Activated naive CD4-positive, alpha-beta T cell treated with anti-CD3 and anti-CD28 coated beads for 36 hours (primary cell): ENCODE results near the gene RNASEL. TPM values are rescaled to one million over a fixed set of nuclear protein-coding genes. Genes with fewer than 3 reads are reported as not detected.

ENCODE experiments used
- CTCF ChIA-PET: fragments of 350-600 bp; sonication (Branson Sonifier 250); formaldehyde crosslinking; loops from one replicate; lab custom pipeline; 2021; ENCODE audit warnings: antibody characterized with exemption; lab: Charles Lee
- DNase-seq: peaks from one replicate; pipeline ENCODE4 v3.0.0-alpha.2; 2020
- H3K27ac Mint-ChIP-seq: one replicate; pipeline ENCODE4 v1.8.0; 2021; ENCODE audit warnings: mild to moderate bottlenecking, mixed read lengths
- H3K27me3 Mint-ChIP-seq: one replicate; pipeline ENCODE4 v1.8.0; 2021; ENCODE audit warnings: low read depth, mixed read lengths
- H3K36me3 Mint-ChIP-seq: one replicate; pipeline ENCODE4 v1.8.0; 2021; ENCODE audit warnings: low read depth, mixed read lengths
- H3K4me1 Mint-ChIP-seq: one replicate; pipeline ENCODE4 v1.8.0; 2021; ENCODE audit warnings: low read depth, mixed read lengths
- H3K4me3 Mint-ChIP-seq: one replicate; pipeline ENCODE4 v1.8.0; 2021; ENCODE audit warnings: mild to moderate bottlenecking, moderate library complexity, mixed read lengths
- H3K9me3 Mint-ChIP-seq: one replicate; pipeline ENCODE4 v1.8.0; 2021; ENCODE audit warnings: mixed read lengths
- intact Hi-C: fragments of 100-400 bp; cut with micrococcal nuclease; formaldehyde crosslinking; loops from one replicate; pipeline ENCODE4 v1.15.1; 2023
- total RNA-seq, 2 experiments: library from RNA; stranded (reverse); gene quantifications; one replicate each; pipeline ENCODE4 v1.2.3, GENCODE V29; 2021

The RNASEL gene
- total RNA-seq, 2 experiments from 2014 or later = 2.5 TPM

DNA sequence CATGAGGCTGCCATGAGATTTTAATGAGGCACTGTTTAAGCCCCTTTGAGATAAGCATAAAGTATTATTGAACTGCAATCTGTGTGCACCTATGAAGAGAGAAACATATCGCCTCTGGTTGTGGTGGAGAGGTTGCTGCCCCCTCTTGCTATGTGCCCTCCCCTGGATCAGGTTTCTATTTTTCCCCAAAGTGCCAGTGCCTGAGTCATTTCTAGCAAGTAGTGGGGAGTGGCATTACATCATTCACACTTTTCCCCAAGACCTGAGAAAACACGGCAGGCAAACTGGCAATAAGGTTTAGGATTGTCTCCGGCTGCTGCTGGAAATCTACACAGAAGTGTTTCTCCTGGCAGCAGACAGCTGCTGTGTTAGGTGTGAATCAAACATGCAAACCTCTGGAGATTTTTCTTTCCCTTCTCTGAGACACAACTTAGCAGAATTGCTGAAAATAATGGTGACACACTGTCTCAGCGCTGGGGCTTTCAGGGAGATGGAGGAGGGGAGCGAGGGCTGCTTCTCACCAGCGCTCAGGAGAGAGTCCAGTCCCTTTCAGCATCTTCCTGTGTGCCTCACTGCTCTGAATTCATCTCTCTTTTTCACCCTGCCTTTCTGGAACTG, 28.8 kb upstream of the RNASEL start:
- H3K4me3 Mint-ChIP-seq = no peak overlapping the region
- peaks cover 1% of the 10 kb centered on the region for H3K27me3 Mint-ChIP-seq
- H3K9me3 Mint-ChIP-seq = peaks cover 2% of the 10 kb centered on the region
- H3K36me3 Mint-ChIP-seq = no peaks in the 10 kb centered on the region
- CTCF ChIA-PET = interaction anchor here (1.0 to 4.1 kb wide), 3 partner anchors 13 to 22 kb away, joined by 5 to 40 read pairs (median 11); partner anchors contain the start of gene RGS16
- intact Hi-C loops = loop anchor here (2.0 to 5.0 kb wide), 4 partner anchors 224 to 1519 kb away; partner anchors contain the start of gene SMG7
- DNase-seq = peak; percentile 69
- peaks cover 76% of the 10 kb centered on the region for H3K4me1 Mint-ChIP-seq
- peak overlapping the region; percentile 84 for H3K27ac Mint-ChIP-seq

DNA sequence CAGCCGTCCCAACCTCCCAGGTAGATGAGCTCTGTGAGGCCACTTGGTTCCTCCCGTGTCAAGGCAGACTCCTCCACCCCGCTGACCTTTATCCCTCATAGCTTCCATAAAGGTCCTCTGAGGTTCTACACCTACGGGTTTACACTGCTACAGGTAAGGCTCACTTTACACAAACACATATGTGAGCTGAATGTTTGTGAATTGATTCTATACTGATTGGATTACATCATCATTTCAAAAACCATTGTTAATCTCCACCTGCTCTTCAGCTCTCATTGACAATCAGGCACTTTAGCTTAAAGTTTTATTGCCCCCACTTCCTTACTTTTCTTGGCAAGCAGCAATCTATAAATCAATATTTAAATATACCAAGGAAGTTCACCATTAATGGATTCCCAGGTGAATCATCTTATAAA, 28.0 kb upstream of the RNASEL start:
- intact Hi-C loops = loop anchor here (2.0 to 5.0 kb wide), 4 partner anchors 225 to 1518 kb away; partner anchors contain the start of gene SMG7
- Mint-ChIP-seq H3K36me3 (no peaks in the 10 kb centered on the region), H3K27ac (peak overlapping the region; percentile 84), H3K4me1 (peaks cover 70% of the 10 kb centered on the region), H3K4me3 (peak overlapping the region; percentile 10), H3K9me3 (peaks cover 2% of the 10 kb centered on the region), H3K27me3 (peaks cover 5% of the 10 kb centered on the region)
- CTCF ChIA-PET = interaction anchor here (0.5 to 4.1 kb wide), 10 partner anchors 7 to 167 kb away, joined by 3 to 40 read pairs (median 4); partner anchors contain the start of genes RGS16 and RNASEL
- DNase-seq = no peak

DNA sequence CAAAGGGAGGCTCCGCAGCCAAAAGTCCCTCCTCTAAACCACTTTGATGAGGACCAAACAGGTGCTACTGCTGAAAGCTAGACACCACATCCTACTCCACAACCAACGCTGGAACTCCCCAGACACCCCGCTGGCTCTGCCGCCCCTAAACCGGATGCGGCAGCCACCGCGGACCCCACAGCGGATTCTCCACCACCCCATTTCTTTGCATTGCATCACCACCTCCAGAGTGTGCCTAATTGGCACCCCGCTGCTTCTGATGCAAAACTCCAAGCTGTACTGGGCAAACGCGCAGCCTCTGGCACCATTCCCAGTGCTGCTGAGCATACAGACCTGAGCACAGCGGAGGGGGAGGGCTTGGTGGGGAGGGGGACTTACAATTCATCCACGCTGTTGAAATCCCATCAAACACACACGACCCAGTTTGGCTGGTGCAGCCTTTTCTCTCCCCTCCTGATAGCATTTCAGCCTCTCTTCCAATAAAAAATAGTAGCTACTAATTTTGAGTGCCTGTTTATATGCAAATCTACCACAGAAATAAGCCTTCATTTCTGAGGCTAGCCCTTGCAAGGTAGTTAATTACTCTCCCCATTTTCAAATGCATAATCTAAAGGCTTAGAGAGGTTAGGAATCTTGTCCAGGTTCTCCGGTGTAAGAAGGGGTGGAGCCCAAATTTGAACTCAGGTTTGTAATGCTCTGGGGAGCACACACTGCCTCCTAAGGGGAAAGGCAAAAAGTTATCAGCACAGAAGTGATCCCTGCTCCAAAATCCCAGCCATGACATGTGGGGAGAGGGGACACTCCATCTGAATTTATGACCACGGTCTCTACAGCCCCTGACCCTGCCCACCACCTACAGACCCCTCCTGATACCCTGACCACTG, 27.3 kb upstream of the RNASEL start:
- H3K4me1 Mint-ChIP-seq = peaks cover 65% of the 10 kb centered on the region

DNA sequence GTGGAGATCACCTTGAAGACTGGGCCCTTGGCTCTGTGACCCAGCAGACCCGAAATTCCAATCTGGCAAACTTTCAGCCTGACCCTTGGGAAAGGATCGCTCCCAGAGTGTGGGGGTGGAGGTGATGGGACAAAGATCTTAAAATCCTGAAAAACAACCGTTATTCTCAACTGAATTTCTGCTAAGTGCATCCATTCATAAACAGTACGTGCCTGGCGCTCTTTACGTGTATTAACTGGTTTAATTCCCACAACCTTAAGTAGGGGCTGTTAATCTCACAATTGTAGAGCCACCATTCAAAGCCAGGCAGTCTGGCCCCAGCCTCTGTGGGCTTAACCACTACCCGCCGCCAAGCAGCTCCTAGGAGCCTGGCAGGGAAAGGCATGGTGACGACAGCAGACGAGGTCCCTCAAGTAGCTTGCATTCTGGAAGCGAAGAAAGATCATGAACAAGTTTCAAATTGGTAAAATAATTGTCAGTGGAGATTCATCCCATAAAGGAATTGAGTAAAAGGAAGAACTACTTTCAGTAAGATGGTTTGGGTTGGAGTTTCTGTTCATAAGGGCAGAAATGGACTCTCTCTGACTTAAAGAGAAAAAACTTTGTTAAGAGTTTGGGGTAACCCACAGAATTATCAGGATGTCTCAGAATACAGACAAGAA, 26.5 kb upstream of the RNASEL start:
- intact Hi-C loops = loop anchor here (1.0 to 5.0 kb wide), 10 partner anchors 9 to 1517 kb away; partner anchors contain the start of genes RGS16 and SMG7
- H3K27me3 Mint-ChIP-seq = peaks cover 5% of the 10 kb centered on the region
- H3K4me1 Mint-ChIP-seq = peaks cover 58% of the 10 kb centered on the region
- CTCF ChIA-PET = interaction anchor here (1.0 to 4.1 kb wide), 8 partner anchors 8 to 172 kb away, joined by 3 to 40 read pairs (median 4); partner anchors contain the start of gene RGS16
- DNase-seq = peak; percentile 72
- peak overlapping the region; percentile 73 for H3K4me3 Mint-ChIP-seq
- peaks cover under 1% of the 10 kb centered on the region for H3K9me3 Mint-ChIP-seq
- H3K36me3 Mint-ChIP-seq = no peaks in the 10 kb centered on the region
- H3K27ac Mint-ChIP-seq = peak overlapping the region; percentile 84

More for the DNA sequence above, 27.3 kb upstream of the RNASEL start:
- peaks cover 2% of the 10 kb centered on the region for H3K9me3 Mint-ChIP-seq
- no peaks in the 10 kb centered on the region for H3K36me3 Mint-ChIP-seq
- peaks cover 5% of the 10 kb centered on the region for H3K27me3 Mint-ChIP-seq
- peak overlapping the region; percentile 73 for H3K4me3 Mint-ChIP-seq
- intact Hi-C loops = loop anchor here (1.0 to 5.0 kb wide), 9 partner anchors 8 to 1518 kb away; partner anchors contain the start of gene SMG7
- peak; percentile 94 for DNase-seq
- H3K27ac Mint-ChIP-seq = peak overlapping the region; percentile 84
- CTCF ChIA-PET = interaction anchor here (0.5 to 4.1 kb wide), 10 partner anchors 8 to 168 kb away, joined by 3 to 40 read pairs (median 4); partner anchors contain the start of genes RGS16 and RNASEL

DNA sequence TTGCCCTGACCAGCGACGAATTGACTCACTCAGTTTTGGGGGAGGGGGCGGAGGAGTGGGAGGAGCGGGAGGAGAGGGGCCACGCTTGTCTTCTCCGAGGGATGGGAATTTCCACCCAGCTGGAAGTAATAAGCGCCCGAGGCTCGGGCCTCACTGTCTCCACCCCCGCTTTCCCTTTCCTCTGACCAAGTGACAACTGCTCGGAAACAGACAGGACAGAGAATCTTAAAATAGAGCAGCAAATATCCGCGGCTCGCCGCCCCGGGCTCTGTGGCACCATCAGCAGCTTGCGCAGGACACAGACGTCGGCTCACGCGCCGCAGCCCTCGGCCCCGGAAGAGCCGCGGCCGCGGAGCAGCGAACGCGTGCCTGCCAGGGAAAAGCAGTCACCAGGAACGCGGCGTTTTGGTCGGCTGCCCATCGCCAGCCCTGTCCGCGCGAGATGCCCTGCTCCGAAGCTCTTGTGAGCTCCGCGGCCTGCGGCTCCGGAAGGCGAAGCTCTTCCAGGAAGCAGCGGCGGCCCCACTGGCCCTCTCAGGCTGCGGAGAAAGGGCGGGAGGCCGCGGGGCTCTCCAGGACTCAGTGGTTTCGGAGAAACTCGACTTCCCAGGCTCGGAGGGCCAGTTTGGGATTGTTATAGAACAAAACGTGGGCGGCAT, 25.9 kb upstream of the RNASEL start:
- H3K27ac Mint-ChIP-seq = peak overlapping the region; percentile 84
- intact Hi-C loops = loop anchor here (1.0 to 5.0 kb wide), 4 partner anchors 11 to 857 kb away; partner anchors contain the start of genes RGS16 and SMG7
- CTCF ChIA-PET = interaction anchor here (1.1 to 4.1 kb wide), 10 partner anchors 9 to 172 kb away, joined by 3 to 40 read pairs (median 4); partner anchors contain the start of gene RGS16
- H3K27me3 Mint-ChIP-seq = peaks cover 5% of the 10 kb centered on the region
- H3K36me3 Mint-ChIP-seq = no peaks in the 10 kb centered on the region
- H3K9me3 Mint-ChIP-seq = no peaks in the 10 kb centered on the region
- H3K4me3 Mint-ChIP-seq = peak overlapping the region; percentile 73
- peaks cover 56% of the 10 kb centered on the region for H3K4me1 Mint-ChIP-seq
- DNase-seq = peak; percentile 72

DNA sequence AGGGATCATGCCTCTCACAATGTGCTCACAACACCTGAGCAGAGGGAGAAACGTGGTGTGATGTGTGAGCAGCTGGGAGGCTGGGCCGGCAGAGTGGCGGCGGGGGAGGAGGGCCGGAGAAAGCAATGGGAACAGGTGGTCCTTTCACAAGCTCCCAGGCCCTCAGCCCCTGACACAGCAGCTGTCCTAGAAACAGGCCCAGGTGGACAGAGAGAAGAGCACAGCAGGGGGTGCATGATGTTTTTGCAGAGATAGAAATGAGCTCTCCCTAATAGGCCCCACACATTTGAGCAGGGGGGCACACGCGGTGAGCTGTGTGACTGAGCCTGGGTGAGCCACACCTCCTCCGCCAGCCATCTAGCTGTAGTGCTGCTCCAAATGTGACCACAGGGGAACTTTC, 22.7 kb upstream of the RNASEL start:
- Mint-ChIP-seq H3K27me3 (peaks cover 5% of the 10 kb centered on the region), H3K27ac (no peak overlapping the region), H3K4me3 (no peak overlapping the region), H3K9me3 (no peaks in the 10 kb centered on the region), H3K36me3 (no peaks in the 10 kb centered on the region), H3K4me1 (peaks cover 54% of the 10 kb centered on the region)
- CTCF ChIA-PET = interaction anchor here (1.0 to 1.3 kb wide), 3 partner anchors 9 to 171 kb away, joined by 3 to 6 read pairs (median 5); no protein-coding TSS in a partner anchor
- no peak for DNase-seq
- intact Hi-C loops = no loop called here

DNA sequence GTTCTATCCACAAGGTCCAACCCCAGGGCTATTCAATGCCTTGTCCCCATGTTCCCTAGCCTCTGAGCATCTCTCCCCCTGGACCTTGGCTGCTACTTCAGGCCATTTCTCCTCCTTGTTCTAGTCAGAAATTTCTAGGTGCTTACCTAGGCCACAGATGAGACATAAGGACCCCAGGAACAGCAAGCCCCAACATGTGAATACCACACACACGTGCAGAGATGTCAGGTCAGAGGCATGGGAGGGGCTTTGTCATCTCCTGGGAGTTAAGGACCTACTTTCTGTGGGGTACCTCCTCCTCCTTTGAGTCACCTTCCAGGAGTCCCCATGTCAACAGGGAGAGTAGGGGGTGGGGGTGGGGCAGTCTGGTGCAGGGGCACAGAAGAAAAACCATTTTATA, 22.3 kb upstream of the RNASEL start:
- H3K9me3 Mint-ChIP-seq = no peaks in the 10 kb centered on the region
- no peak overlapping the region for H3K27ac Mint-ChIP-seq
- CTCF ChIA-PET = interaction anchor here (1.0 kb wide), 1 partner anchor 8 kb away, joined by 5 read pairs; no protein-coding TSS in a partner anchor
- no peak for DNase-seq
- intact Hi-C loops = no loop called here
- H3K4me3 Mint-ChIP-seq = no peak overlapping the region
- H3K36me3 Mint-ChIP-seq = no peaks in the 10 kb centered on the region
- peaks cover 54% of the 10 kb centered on the region for H3K4me1 Mint-ChIP-seq
- peaks cover 5% of the 10 kb centered on the region for H3K27me3 Mint-ChIP-seq

DNA sequence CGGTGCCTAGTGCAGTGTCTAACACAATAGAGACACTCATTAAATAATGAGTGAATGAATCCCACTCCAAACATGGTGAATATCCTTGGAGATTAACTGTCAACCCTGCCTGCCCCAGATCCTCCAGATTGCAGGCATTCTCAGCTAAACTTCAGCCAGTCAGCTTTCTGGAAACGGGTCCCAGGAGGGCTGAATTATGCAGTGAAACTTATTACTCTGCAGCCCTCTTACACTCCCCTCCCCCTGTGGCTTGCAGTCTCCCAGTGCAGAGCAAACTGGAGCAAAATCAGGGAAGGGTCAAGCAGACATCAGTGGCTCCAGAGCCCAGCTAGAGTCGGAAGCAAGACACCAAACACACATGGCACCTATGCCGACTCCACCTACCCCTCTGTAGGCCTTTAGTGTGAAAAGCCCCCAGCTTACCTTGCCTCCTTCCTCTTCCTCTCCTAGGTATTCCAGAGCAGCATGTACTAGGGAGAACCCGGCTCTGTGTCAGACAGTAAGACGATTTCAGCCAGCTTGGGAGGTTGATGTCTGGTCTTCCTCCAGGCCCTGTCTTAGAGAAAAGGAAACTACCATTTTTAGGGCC, 21.6 kb upstream of the RNASEL start:
- CTCF ChIA-PET = no interaction called here
- H3K27me3 Mint-ChIP-seq = peaks cover 5% of the 10 kb centered on the region
- peaks cover 48% of the 10 kb centered on the region for H3K4me1 Mint-ChIP-seq

DNA sequence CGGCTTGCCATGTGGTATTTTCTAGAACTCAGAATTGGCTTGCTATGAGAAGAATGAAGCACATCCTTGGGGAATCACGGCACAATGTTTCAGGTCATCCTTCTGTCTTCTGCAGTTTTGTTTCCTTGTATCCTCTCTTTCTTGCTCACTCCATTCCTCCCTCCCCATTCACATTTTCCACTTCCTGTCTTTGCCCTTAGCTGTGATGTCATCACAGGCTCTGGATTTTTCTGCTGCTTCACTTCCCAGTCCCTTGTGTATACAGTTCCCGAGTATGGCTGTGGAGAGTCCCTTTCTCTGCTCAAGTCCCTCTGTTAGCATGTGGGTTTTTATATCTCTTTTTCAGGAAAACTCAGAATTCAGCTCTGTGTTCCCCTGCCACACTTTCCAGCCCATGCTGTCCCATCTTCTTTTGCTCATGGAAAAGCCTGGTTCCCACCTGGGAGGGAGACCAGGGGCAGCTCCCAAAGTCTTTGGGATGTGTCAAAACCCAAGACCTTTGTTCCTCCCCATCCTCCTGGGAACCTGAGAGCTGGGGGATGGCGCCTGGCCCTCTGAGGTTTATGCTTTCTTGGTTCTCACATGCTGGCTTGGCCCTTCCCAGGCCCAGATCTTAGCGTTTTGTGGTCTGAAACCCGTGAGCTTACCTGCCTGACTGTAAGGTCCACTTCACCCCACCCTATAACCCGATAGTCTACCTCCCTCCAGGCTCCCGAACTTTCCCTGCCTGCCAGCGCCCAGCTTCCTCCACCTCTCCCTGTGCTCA, 20.0 kb upstream of the RNASEL start:
- DNase-seq = no peak
- Mint-ChIP-seq H3K27me3 (peaks cover 5% of the 10 kb centered on the region), H3K9me3 (no peaks in the 10 kb centered on the region), H3K27ac (no peak overlapping the region), H3K4me1 (peaks cover 50% of the 10 kb centered on the region), H3K36me3 (no peaks in the 10 kb centered on the region), H3K4me3 (no peak overlapping the region)
- intact Hi-C loops = no loop called here
- CTCF ChIA-PET = interaction anchor here (1.1 to 4.2 kb wide), 2 partner anchors 13 to 173 kb away, joined by 3 to 28 read pairs; no protein-coding TSS in a partner anchor

More for the DNA sequence above, 21.6 kb upstream of the RNASEL start:
- Mint-ChIP-seq H3K9me3 (no peaks in the 10 kb centered on the region), H3K27ac (no peak overlapping the region), H3K4me3 (no peak overlapping the region), H3K36me3 (no peaks in the 10 kb centered on the region)
- no peak for DNase-seq
- intact Hi-C loops = no loop called here

DNA sequence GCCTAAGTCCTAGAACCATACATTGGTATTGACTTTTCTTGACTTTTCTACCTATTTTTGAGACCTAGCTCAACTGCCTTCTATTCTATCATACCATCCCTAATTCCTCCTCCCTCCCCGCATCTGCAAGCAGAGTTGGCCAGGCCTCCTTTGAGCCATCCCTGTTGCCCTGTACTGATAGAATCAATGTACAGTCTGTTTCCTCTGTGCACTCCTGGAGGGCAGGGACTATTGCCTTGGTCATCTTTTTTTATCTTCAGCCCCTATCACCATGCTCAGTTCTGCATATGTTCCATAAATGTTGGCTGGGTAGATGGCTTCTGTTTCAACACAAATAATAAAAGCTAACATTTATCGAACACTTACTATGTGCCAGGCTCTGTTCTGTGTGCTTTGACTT, 19.2 kb upstream of the RNASEL start:
- intact Hi-C loops = no loop called here
- Mint-ChIP-seq H3K4me1 (peaks cover 47% of the 10 kb centered on the region), H3K9me3 (no peaks in the 10 kb centered on the region), H3K36me3 (no peaks in the 10 kb centered on the region), H3K27ac (no peak overlapping the region), H3K4me3 (no peak overlapping the region), H3K27me3 (peaks cover 5% of the 10 kb centered on the region)
- no peak for DNase-seq
- CTCF ChIA-PET = interaction anchor here (0.6 to 4.2 kb wide), 3 partner anchors 12 to 174 kb away, joined by 3 to 28 read pairs (median 5); no protein-coding TSS in a partner anchor
